H1 (cell line): Measurements from ENCODE around the gene TMED9. TPM values are rescaled to one million over a fixed set of nuclear protein-coding genes. Genes with fewer than 3 reads are reported as not detected.

Source experiments
- CTCF ChIP-seq, 3 experiments: IDR thresholded peaks; 1 replicate in 2 of 3; 2 replicates in 1 of 3; pipeline versions ENCODE4 v1.5.1 to v1.6.1; 2011; ENCODE audit warnings: low read length in 3 of 3, mild to moderate bottlenecking in 3 of 3, inconsistent platforms in 2 of 3, low read depth in 1 of 3, moderate library complexity in 1 of 3; ENCODE audit not compliant: insufficient read depth in 1 of 3; ENCODE audit errors: control extremely low read depth in 1 of 3
- KDM1A ChIP-seq: fragments of 200-600, 300-600 bp; sonication (generic); IDR thresholded peaks from 2 replicates; pipeline ENCODE4 v1.7.1; 2016; ENCODE audit warnings: mild to moderate bottlenecking, low read length, borderline replicate concordance
- polyA plus RNA-seq, 7 experiments: library from polyadenylated mRNA; depleted of rRNA in 3 of 7; stranded (reverse) in 5 of 7; unstranded in 2 of 7; fragments of >200 nt in 5 of 7; fragments of 200-250 nt in 2 of 7; gene quantifications; 1 replicate in 5 of 7; 2 replicates in 1 of 7; 4 replicates in 1 of 7; pipeline versions ENCODE4 v1.2.1 to v1.2.3, GENCODE V29; 2011 to 2013; ENCODE audit warnings: missing spikeins in 2 of 7, mixed read lengths in 2 of 7
- total RNA-seq: library from RNA; stranded (reverse); fragmentation: NEBNext Ultra II Directional; extraction: Animal tissue kit (Norgen Biotek cat#: 25700); gene quantifications from 2 replicates; pipeline ENCODE4 v1.2.1, GENCODE V29; 2021

TMED9 gene
- total and polyA plus RNA-seq, 2 of the 8 experiments (the other 6 are each of a cell fraction or from before 2014, with no cell fraction given) = 130 to 160 TPM

- TF ChIP-seq CTCF (IDR thresholded peaks at IDR 0.05; ENCODE audit: control extremely low read depth in 1 of 3, insufficient read depth in 1 of 3, low read depth in 1 of 3, low read length in 3 of 3) (no peak), KDM1A (no peak)
These were observed 39.1 kb upstream of the TMED9 start (continued) for GRCh38 chr5:177552839-177553455.
